Fibroblast of pulmonary artery (primary cell): ENCODE measurements around the gene DAPK1.

Experiments used
- DNase-seq: peaks from one replicate; pipeline ENCODE4 v3.0.0-alpha.2; 2010; ENCODE audit warnings: low read depth
- H3K4me3 ChIP-seq: replicated peaks from 2 replicates; pipeline ENCODE4 v1.5.1; 2011; ENCODE audit warnings: low read depth, mild to moderate bottlenecking, control low read depth, low read length, moderate library complexity
- CTCF ChIP-seq: IDR thresholded peaks from 2 replicates; pipeline ENCODE4 v1.5.1; 2011; ENCODE audit warnings: mild to moderate bottlenecking, control low read depth, low read length, inconsistent platforms; ENCODE audit errors: missing control alignments

DAPK1 gene

GRCh38 chr9:87481890-87482855 lies 15.5 kb upstream of the DAPK1 start:
- H3K4me3 ChIP-seq = no peak overlapping the region
- DNase-seq = no peak
- TF ChIP-seq CTCF = no peak

GRCh38 chr9:87490225-87490624 lies 7.4 kb upstream of the DAPK1 start:
- H3K4me3 ChIP-seq = no peak overlapping the region
- no peak for TF ChIP-seq CTCF
- no peak for DNase-seq

GRCh38 chr9:87490907-87491306 lies 6.8 kb upstream of the DAPK1 start:
- no peak overlapping the region for H3K4me3 ChIP-seq
- DNase-seq = no peak
- TF ChIP-seq CTCF = no peak

GRCh38 chr9:87491523-87491922 lies 6.1 kb upstream of the DAPK1 start:
- no peak for TF ChIP-seq CTCF
- no peak overlapping the region for H3K4me3 ChIP-seq
- DNase-seq = no peak

GRCh38 chr9:87492642-87493041 lies 5.0 kb upstream of the DAPK1 start:
- no peak for DNase-seq
- H3K4me3 ChIP-seq = no peak overlapping the region
- no peak for TF ChIP-seq CTCF

GRCh38 chr9:87494970-87495471 lies 2.6 kb upstream of the DAPK1 start:
- no peak for TF ChIP-seq CTCF
- no peak for DNase-seq
- H3K4me3 ChIP-seq = no peak overlapping the region
